ENCODE measurements around the gene CDK18. TPM values are rescaled to one million over a fixed set of nuclear protein-coding genes. Genes with fewer than 3 reads are reported as not detected.

Gene CDK18
- total RNA-seq, 1 donor from 2014 or later = 27.0 TPM

GRCh38 chr1:205541161-205541886, 36.9 kb downstream of the CDK18 start:
- H3K4me1 ChIP-seq = peaks cover 34% of the 10 kb centered on the region
- TF ChIP-seq POLR2AphosphoS5 (IDR thresholded peaks at IDR 0.05; ENCODE audit: insufficient read depth in 1 of 2, low read depth in 1 of 2) (no peak), POLR2A (IDR thresholded peaks at IDR 0.05) (no peak), CTCF (IDR thresholded peaks at IDR 0.05) (no peak)
- no peak overlapping the region for H3K27ac ChIP-seq
- peak; percentile 67 to 82 for DNase-seq (ENCODE audit: extremely low spot score in 2 of 2)
- no peaks in the 10 kb centered on the region for H3K27me3 ChIP-seq
- intact Hi-C loops (cut with DNase I) = no loop called here
- no peaks in the 10 kb centered on the region for H3K9me3 ChIP-seq
- no peaks in the 10 kb centered on the region for H3K36me3 ChIP-seq
- H3K4me3 ChIP-seq = no peak overlapping the region

GRCh38 chr1:205542367-205542766, 37.9 kb downstream of the CDK18 start:
- H3K4me3 ChIP-seq = no peak overlapping the region
- no peaks in the 10 kb centered on the region for H3K27me3 ChIP-seq
- H3K9me3 ChIP-seq = no peaks in the 10 kb centered on the region
- no peaks in the 10 kb centered on the region for H3K36me3 ChIP-seq
- peak overlapping the region; percentile 52 for H3K27ac ChIP-seq
- H3K4me1 ChIP-seq = peaks cover 26% of the 10 kb centered on the region
- TF ChIP-seq POLR2A (IDR thresholded peaks at IDR 0.05) (no peak), CTCF (IDR thresholded peaks at IDR 0.05) (no peak), POLR2AphosphoS5 (IDR thresholded peaks at IDR 0.05; ENCODE audit: insufficient read depth in 1 of 2, low read depth in 1 of 2) (no peak)
- peak; percentile 70 to 79 for DNase-seq (ENCODE audit: extremely low spot score in 2 of 2)
- intact Hi-C loops (cut with DNase I) = no loop called here

- TF ChIP-seq POLR2AphosphoS5 (IDR thresholded peaks at IDR 0.05; ENCODE audit: insufficient read depth in 1 of 2, low read depth in 1 of 2) (peak; percentile 44 to 73), CTCF (IDR thresholded peaks at IDR 0.05) (no peak), POLR2A (IDR thresholded peaks at IDR 0.05) (no peak)
- Histone ChIP-seq H3K27ac (peak overlapping the region; percentile 52), H3K9me3 (no peaks in the 10 kb centered on the region), H3K27me3 (no peaks in the 10 kb centered on the region), H3K36me3 (no peaks in the 10 kb centered on the region), H3K4me3 (peak overlapping the region; percentile 32 to 43), H3K4me1 (peaks cover 19% of the 10 kb centered on the region)
- intact Hi-C loops (cut with DNase I) = no loop called here
- DNase-seq (ENCODE audit: extremely low spot score in 2 of 2) = peak; percentile 94 to 96
Measured at GRCh38 chr1:205543351-205544301, 39.2 kb downstream of the CDK18 start.

- H3K4me3 ChIP-seq = no peak overlapping the region
- peak; percentile 72 to 90 for DNase-seq (ENCODE audit: extremely low spot score in 2 of 2)
- H3K4me1 ChIP-seq = peaks cover 17% of the 10 kb centered on the region
- H3K27ac ChIP-seq = no peak overlapping the region
- no peaks in the 10 kb centered on the region for H3K9me3 ChIP-seq
- no peaks in the 10 kb centered on the region for H3K36me3 ChIP-seq
- H3K27me3 ChIP-seq = no peaks in the 10 kb centered on the region
- no peak for TF ChIP-seq CTCF (IDR thresholded peaks at IDR 0.05)
- no peak for TF ChIP-seq POLR2A (IDR thresholded peaks at IDR 0.05)
- no peak for TF ChIP-seq POLR2AphosphoS5 (IDR thresholded peaks at IDR 0.05; ENCODE audit: insufficient read depth in 1 of 2, low read depth in 1 of 2)
- intact Hi-C loops (cut with DNase I) = no loop called here
Measured at GRCh38 chr1:205545001-205545919, 40.8 kb downstream of the CDK18 start.
